HEK293 (cell line): ENCODE results near the gene KIAA1958.

Experiments used
- CTCF ChIA-PET: fragments of 350-600 bp; formaldehyde crosslinking; extraction: SDS; loops from one replicate; lab custom pipeline; 2021; ENCODE audit warnings: antibody characterized with exemption; lab: Yijun Ruan, JAX
- POLR2A ChIA-PET: fragments of 300-600 bp; formaldehyde crosslinking; extraction: SDS; loops from one replicate; lab custom pipeline; 2020; ENCODE audit warnings: antibody characterized with exemption, inconsistent platforms; lab: Yijun Ruan, JAX
- H3K27ac ChIP-seq: fragments of 200-500 bp; sonication (Bioruptor generic); 2 replicates; pipeline ENCODE4 v1.5.1; 2014; ENCODE audit warnings: low read depth, low read length, control low read depth, inconsistent platforms; ENCODE audit errors: extremely low read depth
- H3K36me3 ChIP-seq, 2 experiments: fragments of 200-500 bp in 1 of 2; sonication (Bioruptor generic) in 1 of 2; 1 replicate in 1 of 2; 2 replicates in 1 of 2; pipeline ENCODE4 v1.5.1; 2014 to 2017; ENCODE audit warnings: inconsistent platforms in 2 of 2, low read length in 2 of 2; ENCODE audit not compliant: control insufficient read depth in 2 of 2, insufficient read depth in 1 of 2
- H3K4me1 ChIP-seq: fragments of 200-500 bp; sonication (Bioruptor generic); 2 replicates; pipeline ENCODE4 v1.5.1; 2014; ENCODE audit warnings: mild to moderate bottlenecking, low read length, inconsistent platforms; ENCODE audit not compliant: control insufficient read depth, insufficient read depth
- H3K4me3 ChIP-seq: 2 replicates; pipeline ENCODE4 v1.5.1; 2011; ENCODE audit warnings: low read depth, mild to moderate bottlenecking, control low read depth, low read length, moderate library complexity
- H3K9me3 ChIP-seq: fragments of 200-500 bp; sonication (Bioruptor generic); 2 replicates; pipeline ENCODE4 v1.5.1; 2014; ENCODE audit warnings: low read depth, low read length, inconsistent platforms; ENCODE audit not compliant: control insufficient read depth, insufficient read depth
- FEZF1 ChIP-seq: fragments of 450-650 bp; formaldehyde crosslinking; IDR thresholded peaks from 2 replicates; pipeline ENCODE4 v1.5.1; 2016; ENCODE audit warnings: missing biosample characterization, missing genetic modification characterization
- KLF1 ChIP-seq: fragments of 450-650 bp; formaldehyde crosslinking; IDR thresholded peaks from 2 replicates; pipeline ENCODE4 v1.5.1; 2016; ENCODE audit warnings: missing biosample characterization, missing genetic modification characterization
- PBX3 ChIP-seq: sonication (generic); formaldehyde crosslinking; IDR thresholded peaks from 2 replicates; pipeline ENCODE4 v1.8.1; 2022; ENCODE audit warnings: mild to moderate bottlenecking, moderate library complexity, missing genetic modification reagents
- SCRT2 ChIP-seq: fragments of 450-650 bp; formaldehyde crosslinking; IDR thresholded peaks from 2 replicates; pipeline ENCODE4 v1.5.1; 2016; ENCODE audit warnings: missing biosample characterization, missing genetic modification characterization
- ZBTB44 ChIP-seq: fragments of 450-650 bp; IDR thresholded peaks from 2 replicates; pipeline ENCODE4 v1.5.1; 2018; ENCODE audit warnings: missing biosample characterization, mild to moderate bottlenecking, missing genetic modification characterization
- ZBTB6 ChIP-seq: fragments of 450-650 bp; formaldehyde crosslinking; IDR thresholded peaks from 2 replicates; pipeline ENCODE4 v1.5.1; 2017; ENCODE audit warnings: missing biosample characterization, missing genetic modification characterization
- ZBTB8A ChIP-seq: fragments of 450-650 bp; formaldehyde crosslinking; IDR thresholded peaks from 2 replicates; pipeline ENCODE4 v1.5.1; 2016; ENCODE audit warnings: missing biosample characterization, missing genetic modification characterization
- ZFP41 ChIP-seq: fragments of 450-650 bp; formaldehyde crosslinking; IDR thresholded peaks from 2 replicates; pipeline ENCODE4 v1.5.1; 2016; ENCODE audit warnings: missing biosample characterization, missing genetic modification characterization, borderline replicate concordance
- ZNF133 ChIP-seq: fragments of 450-650 bp; formaldehyde crosslinking; IDR thresholded peaks from 2 replicates; pipeline ENCODE4 v1.5.1; 2016; ENCODE audit warnings: missing biosample characterization, missing genetic modification characterization
- ZNF146 ChIP-seq: fragments of 450-650 bp; formaldehyde crosslinking; IDR thresholded peaks from 2 replicates; pipeline ENCODE4 v1.5.1; 2016; ENCODE audit warnings: missing biosample characterization, missing genetic modification characterization
- ZNF157 ChIP-seq: fragments of 450-650 bp; formaldehyde crosslinking; IDR thresholded peaks from 2 replicates; pipeline ENCODE4 v1.5.1; 2016; ENCODE audit warnings: missing biosample characterization, missing genetic modification characterization
- ZNF184 ChIP-seq: fragments of 450-650 bp; IDR thresholded peaks from 2 replicates; pipeline ENCODE4 v1.5.1; 2018; ENCODE audit warnings: missing biosample characterization, mild to moderate bottlenecking, missing genetic modification characterization
- ZNF2 ChIP-seq: fragments of 450-650 bp; formaldehyde crosslinking; IDR thresholded peaks from 2 replicates; pipeline ENCODE4 v1.5.1; 2016; ENCODE audit warnings: missing biosample characterization, missing genetic modification characterization
- ZNF202 ChIP-seq: fragments of 450-650 bp; formaldehyde crosslinking; IDR thresholded peaks from 2 replicates; pipeline ENCODE4 v1.5.1; 2016; ENCODE audit warnings: missing biosample characterization, missing genetic modification characterization, borderline replicate concordance
- ZNF214 ChIP-seq: fragments of 450-650 bp; formaldehyde crosslinking; IDR thresholded peaks from 2 replicates; pipeline ENCODE4 v1.5.1; 2017; ENCODE audit warnings: missing biosample characterization, mild to moderate bottlenecking, missing genetic modification characterization, borderline replicate concordance
- ZNF26 ChIP-seq: fragments of 450-650 bp; formaldehyde crosslinking; IDR thresholded peaks from 2 replicates; pipeline ENCODE4 v1.5.1; 2016; ENCODE audit warnings: missing biosample characterization, missing genetic modification characterization
- ZNF404 ChIP-seq: fragments of 450-650 bp; formaldehyde crosslinking; IDR thresholded peaks from 2 replicates; pipeline ENCODE4 v1.5.1; 2017; ENCODE audit warnings: missing biosample characterization, missing genetic modification characterization
- ZNF529 ChIP-seq: fragments of 450-650 bp; formaldehyde crosslinking; IDR thresholded peaks from 2 replicates; pipeline ENCODE4 v1.5.1; 2017; ENCODE audit warnings: missing genetic modification characterization, missing biosample characterization; ENCODE audit not compliant: insufficient replicate concordance
- ZNF549 ChIP-seq: fragments of 450-650 bp; IDR thresholded peaks from 2 replicates; pipeline ENCODE4 v1.5.1; 2018; ENCODE audit warnings: missing biosample characterization, missing genetic modification characterization, mild to moderate bottlenecking, inconsistent platforms, moderate library complexity
- ZNF580 ChIP-seq: fragments of 450-650 bp; formaldehyde crosslinking; IDR thresholded peaks from 2 replicates; pipeline ENCODE4 v1.5.1; 2016; ENCODE audit warnings: missing biosample characterization, missing genetic modification characterization
- ZNF585B ChIP-seq: fragments of 450-650 bp; formaldehyde crosslinking; IDR thresholded peaks from 2 replicates; pipeline ENCODE4 v1.5.1; 2016; ENCODE audit warnings: missing biosample characterization, missing genetic modification characterization
- ZNF621 ChIP-seq: fragments of 450-650 bp; formaldehyde crosslinking; IDR thresholded peaks from 2 replicates; pipeline ENCODE4 v1.5.1; 2017; ENCODE audit warnings: missing biosample characterization, missing genetic modification characterization
- ZNF658 ChIP-seq: fragments of 450-650 bp; formaldehyde crosslinking; IDR thresholded peaks from 2 replicates; pipeline ENCODE4; 2016; ENCODE audit warnings: missing biosample characterization, missing genetic modification characterization
- ZNF677 ChIP-seq: fragments of 450-650 bp; IDR thresholded peaks from 2 replicates; pipeline ENCODE4 v1.5.0; 2018; ENCODE audit warnings: missing biosample characterization, mild to moderate bottlenecking, missing genetic modification characterization, moderate library complexity
- ZNF692 ChIP-seq: fragments of 450-650 bp; formaldehyde crosslinking; IDR thresholded peaks from 2 replicates; pipeline ENCODE4 v1.5.1; 2016; ENCODE audit warnings: missing biosample characterization, missing genetic modification characterization
- ZNF704 ChIP-seq: fragments of 450-650 bp; formaldehyde crosslinking; IDR thresholded peaks from 2 replicates; pipeline ENCODE4 v1.5.1; 2016; ENCODE audit warnings: missing biosample characterization, missing genetic modification characterization
- ZNF776 ChIP-seq: fragments of 450-650 bp; formaldehyde crosslinking; IDR thresholded peaks from 2 replicates; pipeline ENCODE4 v1.5.0; 2017; ENCODE audit warnings: missing biosample characterization, missing genetic modification characterization, borderline replicate concordance

KIAA1958 gene

GRCh38 chr9:112529316-112529715 is 42.7 kb downstream of the KIAA1958 start:
- H3K27ac ChIP-seq: no peak overlapping the region
- H3K4me1 ChIP-seq: no peaks in the 10 kb centered on the region
- H3K36me3 ChIP-seq: no peaks in the 10 kb centered on the region
- ChIA-PET POLR2A (no interaction called here), CTCF (interaction anchor here (0.6 to 1.1 kb wide), 2 partner anchors 10 to 398 kb away, joined by 3 read pairs; no protein-coding TSS in a partner anchor)
- H3K4me3 ChIP-seq: no peak overlapping the region
- no peaks in the 10 kb centered on the region for H3K9me3 ChIP-seq
- no peak for TF ChIP-seq ZNF202 (tag by site-specific recombination)
- TF ChIP-seq ZNF26 (tag by site-specific recombination): no peak
- no peak for TF ChIP-seq PBX3
- TF ChIP-seq ZNF404: no peak
- TF ChIP-seq ZNF692: no peak
- TF ChIP-seq ZNF776 (tag by site-specific recombination): no peak
- no peak for TF ChIP-seq ZNF704 (tag by site-specific recombination)
- no peak for TF ChIP-seq ZNF585B (tag by site-specific recombination)
- TF ChIP-seq ZNF184 (tag by site-specific recombination): no peak
- no peak for TF ChIP-seq ZNF658 (tag by site-specific recombination)
- no peak for TF ChIP-seq ZBTB8A (tag by site-specific recombination)
- TF ChIP-seq FEZF1 (tag by site-specific recombination): no peak
- TF ChIP-seq ZNF157: no peak

- H3K9me3 ChIP-seq: no peaks in the 10 kb centered on the region
- H3K4me1 ChIP-seq: no peaks in the 10 kb centered on the region
- no peaks in the 10 kb centered on the region for H3K36me3 ChIP-seq
- ChIA-PET POLR2A (interaction anchor here (0.6 kb wide), 1 partner anchor 217 kb away, joined by 5 read pairs; no protein-coding TSS in a partner anchor), CTCF (no interaction called here)
- no peak overlapping the region for H3K27ac ChIP-seq
- no peak for TF ChIP-seq ZFP41 (tag by site-specific recombination)
- no peak for TF ChIP-seq ZBTB44
- no peak for TF ChIP-seq ZNF529
- TF ChIP-seq KLF1 (tag by site-specific recombination): no peak
- TF ChIP-seq ZNF621 (tag by site-specific recombination): no peak
- no peak for TF ChIP-seq ZNF133
- TF ChIP-seq ZNF214: no peak
- no peak for TF ChIP-seq ZBTB6 (tag by site-specific recombination)
- TF ChIP-seq ZNF580 (tag by site-specific recombination): no peak
- TF ChIP-seq ZNF184 (tag by site-specific recombination): no peak
- no peak for TF ChIP-seq ZNF549 (tag by site-specific recombination)
- no peak for TF ChIP-seq ZNF677 (tag by site-specific recombination)
- no peak for TF ChIP-seq ZNF146 (tag by site-specific recombination)
- TF ChIP-seq SCRT2 (tag by site-specific recombination): no peak
- TF ChIP-seq ZNF2 (tag by site-specific recombination): no peak
- H3K4me3 ChIP-seq: no peak overlapping the region
Measured at GRCh38 chr9:112530751-112531205, 44.2 kb downstream of the KIAA1958 start.
